Uterus (tissue), 4 donors: ENCODE data around the gene GALNT2. TPM values are rescaled to one million over a fixed set of nuclear protein-coding genes. Genes with fewer than 3 reads are reported as not detected.

Experiments used
- DNase-seq, 2 donors: peaks; one replicate each; pipeline ENCODE4 v3.0.0-alpha.2; 2019 to 2020
- H3K27ac ChIP-seq, 2 donors: fragments of 200-600 bp; sonication (generic); 1 replicate in 1 of 2; 2 replicates in 1 of 2; pipeline ENCODE4 v1.5.1; 2016 to 2018
- H3K27me3 ChIP-seq, 2 donors: fragments of 200-600 bp; sonication (generic); one replicate each; pipeline ENCODE4 v1.5.1; 2018 to 2019; ENCODE audit warnings: control low read depth in 1 of 2
- H3K36me3 ChIP-seq, 2 donors: fragments of 200-600 bp; sonication (generic); one replicate each; pipeline ENCODE4 v1.5.1; 2019; ENCODE audit warnings: control low read depth in 1 of 2
- H3K4me1 ChIP-seq, 2 donors: fragments of 200-600 bp; sonication (generic); one replicate each; pipeline ENCODE4 v1.5.1; 2018 to 2019; ENCODE audit warnings: control low read depth in 1 of 2
- H3K4me3 ChIP-seq, 2 donors: fragments of 200-600 bp; sonication (generic); 1 replicate in 1 of 2; 2 replicates in 1 of 2; pipeline ENCODE4 v1.5.1; 2018 to 2019; ENCODE audit warnings: mild to moderate bottlenecking in 1 of 2
- H3K9me3 ChIP-seq, 2 donors: fragments of 200-600 bp; sonication (generic); one replicate each; pipeline ENCODE4 v1.5.1; 2019; ENCODE audit warnings: control low read depth in 1 of 2
- POLR2A ChIP-seq, 2 donors: fragments of 450-650 bp; IDR thresholded peaks; one replicate each; pipeline ENCODE4 v1.6.1; 2016; ENCODE audit warnings: antibody characterized with exemption in 2 of 2, mild to moderate bottlenecking in 1 of 2, moderate library complexity in 1 of 2
- intact Hi-C: fragments of 100-400 bp; cut with DNase I; formaldehyde crosslinking; loops from one replicate; pipeline ENCODE4 v1.15.1; 2023; ENCODE audit warnings: low total_unique reads
- total RNA-seq, 4 donors: library from RNA; depleted of rRNA in 3 of 4; stranded (reverse); fragments of >200 nt in 3 of 4; gene quantifications; one replicate each; pipeline versions ENCODE4 v1.1.0 to v1.2.4, GENCODE V29; 2014 to 2023
- TF ChIP-seq, protein P1 (sequence below), 4 experiments: fragments of 200-600 bp in 2 of 4; fragments of 450-650 bp in 2 of 4; sonication (generic) in 2 of 4; IDR thresholded peaks; one replicate each; pipeline ENCODE4 v1.5.1; 2016 to 2019; ENCODE audit warnings: antibody characterized with exemption in 4 of 4, mild to moderate bottlenecking in 2 of 4, moderate library complexity in 1 of 4
- donor health status: DM: yes; HTN: yes; CAD: no.

The GALNT2 gene
- total RNA-seq, 4 donors from 2014 or later = 13.6 to 51.6 (median 39.6) TPM

DNA sequence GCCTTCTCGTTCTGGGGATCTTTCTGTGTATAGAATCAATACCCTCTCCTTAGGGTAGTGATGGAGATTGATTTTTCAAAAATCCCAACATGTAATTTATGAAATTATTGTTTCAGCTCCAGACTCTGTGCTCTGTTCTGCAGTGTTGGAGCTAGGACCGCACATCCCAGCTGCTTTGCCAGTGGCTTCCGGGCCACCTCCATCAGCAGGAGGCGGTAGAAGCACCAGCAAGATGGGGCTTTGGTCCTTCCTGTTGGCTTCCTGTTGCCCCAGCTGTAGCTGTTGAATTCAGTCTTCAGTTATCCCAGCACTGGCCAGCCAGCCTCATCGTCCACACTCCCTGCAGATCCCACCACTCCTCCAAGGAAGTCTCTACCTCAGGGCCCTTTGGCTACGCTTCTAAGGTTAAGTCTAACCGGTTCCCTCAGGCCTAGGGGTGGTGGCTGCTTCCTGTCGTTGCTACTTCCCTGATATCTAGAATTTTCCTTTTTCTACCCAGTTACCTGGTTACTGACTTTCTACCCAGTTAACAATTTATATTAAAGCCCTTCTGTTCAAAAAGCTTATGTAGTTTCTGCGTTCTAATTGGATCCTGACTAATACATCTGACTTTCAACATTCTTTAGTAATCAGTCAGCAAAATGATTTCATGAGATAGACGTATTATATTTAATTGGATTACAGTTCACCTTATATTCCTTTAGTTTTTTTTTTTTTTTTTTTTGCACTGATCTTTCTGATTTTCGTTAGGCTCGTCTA, 24.6 kb downstream of the GALNT2 start:
- intact Hi-C loops = no loop called here
- no peak overlapping the region for H3K27ac ChIP-seq

DNA sequence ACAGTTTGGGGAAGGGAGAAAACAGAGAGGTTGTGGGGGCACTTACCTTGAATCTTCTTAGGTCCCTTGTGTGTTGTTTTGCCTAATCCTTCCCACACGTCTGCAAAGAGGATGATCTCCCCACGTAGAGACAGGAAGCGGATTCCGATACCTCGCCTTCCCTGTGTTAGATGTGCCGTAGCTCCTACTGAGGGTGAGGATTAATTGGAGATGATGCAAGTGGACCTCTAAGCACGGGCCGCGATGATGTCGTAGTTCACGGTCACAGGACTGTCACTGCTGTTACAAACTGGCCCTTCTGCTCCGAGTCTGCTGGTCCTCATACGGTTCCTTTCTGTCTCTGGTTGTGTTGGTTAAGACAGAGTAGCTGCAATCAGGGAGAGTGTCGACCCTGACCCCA, 27.7 kb downstream of the GALNT2 start:
- intact Hi-C loops = no loop called here
- TF ChIP-seq, protein P1, sequence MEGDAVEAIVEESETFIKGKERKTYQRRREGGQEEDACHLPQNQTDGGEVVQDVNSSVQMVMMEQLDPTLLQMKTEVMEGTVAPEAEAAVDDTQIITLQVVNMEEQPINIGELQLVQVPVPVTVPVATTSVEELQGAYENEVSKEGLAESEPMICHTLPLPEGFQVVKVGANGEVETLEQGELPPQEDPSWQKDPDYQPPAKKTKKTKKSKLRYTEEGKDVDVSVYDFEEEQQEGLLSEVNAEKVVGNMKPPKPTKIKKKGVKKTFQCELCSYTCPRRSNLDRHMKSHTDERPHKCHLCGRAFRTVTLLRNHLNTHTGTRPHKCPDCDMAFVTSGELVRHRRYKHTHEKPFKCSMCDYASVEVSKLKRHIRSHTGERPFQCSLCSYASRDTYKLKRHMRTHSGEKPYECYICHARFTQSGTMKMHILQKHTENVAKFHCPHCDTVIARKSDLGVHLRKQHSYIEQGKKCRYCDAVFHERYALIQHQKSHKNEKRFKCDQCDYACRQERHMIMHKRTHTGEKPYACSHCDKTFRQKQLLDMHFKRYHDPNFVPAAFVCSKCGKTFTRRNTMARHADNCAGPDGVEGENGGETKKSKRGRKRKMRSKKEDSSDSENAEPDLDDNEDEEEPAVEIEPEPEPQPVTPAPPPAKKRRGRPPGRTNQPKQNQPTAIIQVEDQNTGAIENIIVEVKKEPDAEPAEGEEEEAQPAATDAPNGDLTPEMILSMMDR (IDR thresholded peaks at IDR 0.05) = no peak
- no peak for TF ChIP-seq POLR2A (IDR thresholded peaks at IDR 0.05)
- Histone ChIP-seq H3K4me1 (no peaks in the 10 kb centered on the region), H3K27ac (no peak overlapping the region), H3K9me3 (no peaks in the 10 kb centered on the region), H3K4me3 (no peak overlapping the region), H3K27me3 (no peaks in the 10 kb centered on the region), H3K36me3 (no peaks in the 10 kb centered on the region)
- no peak for DNase-seq

More for the DNA sequence above, 24.6 kb downstream of the GALNT2 start:
- Histone ChIP-seq H3K27me3 (no peaks in the 10 kb centered on the region), H3K9me3 (no peaks in the 10 kb centered on the region), H3K36me3 (no peaks in the 10 kb centered on the region), H3K4me1 (no peaks in the 10 kb centered on the region), H3K4me3 (no peak overlapping the region)
- TF ChIP-seq POLR2A (IDR thresholded peaks at IDR 0.05) = no peak
- TF ChIP-seq, protein P1 (IDR thresholded peaks at IDR 0.05) = no peak
- peak in 1 of 2 donors; percentile 3 for DNase-seq

DNA sequence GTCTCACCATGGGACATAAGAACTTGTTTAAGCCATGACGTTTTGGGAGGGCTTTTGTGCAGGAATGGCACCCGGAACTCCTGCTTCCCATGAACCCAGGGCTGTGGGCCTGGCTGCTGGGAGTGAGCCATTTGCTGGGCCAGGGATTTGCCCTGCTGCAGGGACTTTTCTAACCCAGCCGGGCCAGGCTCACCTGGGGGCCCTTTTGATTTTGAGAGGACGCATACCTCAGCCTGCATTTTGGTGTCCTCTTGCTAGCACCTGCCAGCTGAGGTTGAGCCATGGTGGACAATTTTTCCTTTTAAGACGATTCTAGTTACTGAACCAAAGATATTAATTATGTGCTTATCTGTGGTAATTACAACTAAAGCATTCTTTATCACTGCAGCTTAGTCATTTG, 28.9 kb downstream of the GALNT2 start:
- TF ChIP-seq POLR2A (IDR thresholded peaks at IDR 0.05) = no peak
- TF ChIP-seq, protein P1 (IDR thresholded peaks at IDR 0.05) = no peak
- H3K4me1 ChIP-seq = no peaks in the 10 kb centered on the region
- no peaks in the 10 kb centered on the region for H3K9me3 ChIP-seq
- no peaks in the 10 kb centered on the region for H3K27me3 ChIP-seq
- H3K4me3 ChIP-seq = no peak overlapping the region
- intact Hi-C loops = no loop called here
- H3K36me3 ChIP-seq = no peaks in the 10 kb centered on the region
- no peak overlapping the region for H3K27ac ChIP-seq
- no peak for DNase-seq

DNA sequence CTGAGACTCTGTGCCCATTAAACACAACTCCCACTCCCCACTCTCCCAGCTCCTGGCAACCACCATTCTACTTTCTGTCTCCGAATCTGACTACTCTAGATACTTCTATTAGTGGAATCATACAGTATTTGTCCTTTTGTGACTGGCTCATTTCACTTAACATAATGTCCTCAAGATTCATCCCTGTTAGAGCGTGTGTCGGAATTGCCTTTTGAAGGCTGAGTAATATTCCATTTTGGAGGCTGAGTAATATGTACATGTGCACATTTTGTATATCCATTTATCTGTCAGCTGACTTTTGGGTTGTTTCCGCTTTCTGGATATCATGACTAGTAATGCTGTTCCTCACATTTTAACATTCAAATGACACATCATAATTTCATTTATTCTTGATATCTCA, 30.3 kb downstream of the GALNT2 start:
- Histone ChIP-seq H3K27ac (no peak overlapping the region), H3K9me3 (no peaks in the 10 kb centered on the region), H3K27me3 (no peaks in the 10 kb centered on the region), H3K36me3 (no peaks in the 10 kb centered on the region), H3K4me1 (peaks cover 0 to 5% of the 10 kb centered on the region in 2 donors), H3K4me3 (no peak overlapping the region)
- intact Hi-C loops = no loop called here
- TF ChIP-seq, protein P1 (IDR thresholded peaks at IDR 0.05) = no peak
- TF ChIP-seq POLR2A (IDR thresholded peaks at IDR 0.05) = no peak
- no peak for DNase-seq

DNA sequence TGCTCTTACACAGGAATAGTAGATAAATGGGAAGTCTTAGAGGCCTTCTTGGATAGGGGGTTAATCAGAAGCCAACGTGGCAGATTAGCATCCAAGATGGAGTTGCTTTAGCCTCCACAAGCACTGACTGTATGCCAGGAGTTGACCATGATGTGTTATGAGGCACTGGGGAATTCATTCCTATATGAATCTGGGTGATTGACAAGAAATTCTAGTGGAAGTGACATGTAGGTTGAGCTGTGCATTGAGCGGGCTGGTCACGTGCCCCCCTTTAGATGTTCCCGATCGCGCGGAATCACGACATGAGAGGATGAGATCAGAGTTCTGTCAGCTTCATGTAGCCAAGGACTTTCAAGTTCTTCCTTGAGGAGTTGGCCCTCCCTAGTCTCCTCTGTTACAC, 31.7 kb downstream of the GALNT2 start:
- TF ChIP-seq, protein P1 (IDR thresholded peaks at IDR 0.05) = no peak
- no peak for TF ChIP-seq POLR2A (IDR thresholded peaks at IDR 0.05)
- Histone ChIP-seq H3K36me3 (no peaks in the 10 kb centered on the region), H3K27me3 (no peaks in the 10 kb centered on the region), H3K27ac (no peak overlapping the region), H3K9me3 (no peaks in the 10 kb centered on the region), H3K4me1 (peaks cover 0 to 5% of the 10 kb centered on the region in 2 donors), H3K4me3 (no peak overlapping the region)
- intact Hi-C loops = no loop called here
- DNase-seq = peak in 1 of 2 donors; percentile 1
